ENCODE measurements around the gene SNRPB2.

Gene SNRPB2

GRCh38 chr20:16693278-16693677, 36.5 kb upstream of the SNRPB2 start:
- TF ChIP-seq, protein P1, sequence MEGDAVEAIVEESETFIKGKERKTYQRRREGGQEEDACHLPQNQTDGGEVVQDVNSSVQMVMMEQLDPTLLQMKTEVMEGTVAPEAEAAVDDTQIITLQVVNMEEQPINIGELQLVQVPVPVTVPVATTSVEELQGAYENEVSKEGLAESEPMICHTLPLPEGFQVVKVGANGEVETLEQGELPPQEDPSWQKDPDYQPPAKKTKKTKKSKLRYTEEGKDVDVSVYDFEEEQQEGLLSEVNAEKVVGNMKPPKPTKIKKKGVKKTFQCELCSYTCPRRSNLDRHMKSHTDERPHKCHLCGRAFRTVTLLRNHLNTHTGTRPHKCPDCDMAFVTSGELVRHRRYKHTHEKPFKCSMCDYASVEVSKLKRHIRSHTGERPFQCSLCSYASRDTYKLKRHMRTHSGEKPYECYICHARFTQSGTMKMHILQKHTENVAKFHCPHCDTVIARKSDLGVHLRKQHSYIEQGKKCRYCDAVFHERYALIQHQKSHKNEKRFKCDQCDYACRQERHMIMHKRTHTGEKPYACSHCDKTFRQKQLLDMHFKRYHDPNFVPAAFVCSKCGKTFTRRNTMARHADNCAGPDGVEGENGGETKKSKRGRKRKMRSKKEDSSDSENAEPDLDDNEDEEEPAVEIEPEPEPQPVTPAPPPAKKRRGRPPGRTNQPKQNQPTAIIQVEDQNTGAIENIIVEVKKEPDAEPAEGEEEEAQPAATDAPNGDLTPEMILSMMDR (IDR thresholded peaks at IDR 0.05): no peak
- Mint-ChIP-seq H3K4me1 (peaks cover 12% of the 10 kb centered on the region), H3K27me3 (ENCODE audit: low read depth, poor library complexity) (peaks cover 19% of the 10 kb centered on the region), H3K4me3 (no peak overlapping the region), H3K36me3 (ENCODE audit: low read depth) (no peaks in the 10 kb centered on the region), H3K9me3 (no peaks in the 10 kb centered on the region), H3K27ac (no peak overlapping the region)
- no peak for DNase-seq

DNA sequence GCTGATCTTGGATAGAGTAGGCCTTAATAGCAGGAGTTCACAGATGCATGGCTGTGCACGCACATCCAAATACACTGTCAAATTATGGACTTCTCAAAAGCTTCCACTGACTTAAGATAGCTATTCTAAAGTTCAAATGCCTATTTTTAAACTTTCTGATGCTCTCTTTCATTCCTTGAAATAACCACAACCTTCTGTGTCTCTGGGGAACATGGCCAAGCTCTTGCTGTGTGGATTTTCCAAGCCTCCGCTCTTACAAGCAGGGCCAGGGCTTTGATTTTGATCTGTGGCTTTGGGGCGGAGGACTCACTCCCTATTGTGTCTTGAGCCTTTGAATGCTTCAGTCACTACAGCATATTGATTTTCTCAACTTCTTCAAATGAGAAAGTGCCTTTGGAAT, 35.7 kb upstream of the SNRPB2 start:
- DNase-seq: no peak
- Mint-ChIP-seq H3K27ac (no peak overlapping the region), H3K9me3 (no peaks in the 10 kb centered on the region), H3K4me3 (no peak overlapping the region), H3K36me3 (ENCODE audit: low read depth) (no peaks in the 10 kb centered on the region), H3K4me1 (peaks cover 15% of the 10 kb centered on the region), H3K27me3 (ENCODE audit: low read depth, poor library complexity) (peaks cover 19% of the 10 kb centered on the region)
- TF ChIP-seq, protein P1 (IDR thresholded peaks at IDR 0.05): no peak

DNA sequence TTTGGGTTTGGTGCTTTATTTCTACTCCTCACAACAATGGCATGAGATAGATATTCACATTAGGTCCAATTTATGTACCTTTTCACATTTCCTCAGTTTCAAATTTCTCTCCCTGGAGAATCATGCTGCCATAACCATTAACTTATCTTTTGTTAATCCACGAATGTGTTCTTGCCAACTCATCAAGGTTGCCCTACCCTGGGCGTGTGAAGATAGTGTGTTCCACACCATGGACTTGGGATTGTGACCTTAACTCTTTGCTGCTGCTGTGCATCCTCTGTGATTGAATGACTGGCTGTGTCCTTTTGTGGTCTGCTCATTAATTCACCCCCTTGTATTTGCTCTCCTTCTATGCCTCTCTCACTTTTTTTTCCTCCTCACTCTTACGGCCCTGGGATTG, 34.2 kb upstream of the SNRPB2 start:
- Mint-ChIP-seq H3K27me3 (ENCODE audit: low read depth, poor library complexity) (peaks cover 19% of the 10 kb centered on the region), H3K9me3 (no peaks in the 10 kb centered on the region), H3K4me1 (peaks cover 10% of the 10 kb centered on the region), H3K4me3 (no peak overlapping the region), H3K27ac (no peak overlapping the region), H3K36me3 (ENCODE audit: low read depth) (no peaks in the 10 kb centered on the region)
- TF ChIP-seq, protein P1 (IDR thresholded peaks at IDR 0.05): no peak
- DNase-seq: no peak

- Mint-ChIP-seq H3K27me3 (ENCODE audit: low read depth, poor library complexity) (peaks cover 5% of the 10 kb centered on the region), H3K36me3 (ENCODE audit: low read depth) (no peaks in the 10 kb centered on the region), H3K27ac (peak overlapping the region; percentile 77), H3K4me3 (no peak overlapping the region), H3K4me1 (peaks cover 10% of the 10 kb centered on the region), H3K9me3 (no peaks in the 10 kb centered on the region)
- DNase-seq: no peak
- TF ChIP-seq, protein P1 (IDR thresholded peaks at IDR 0.05): no peak
These were observed 30.5 kb upstream of the SNRPB2 start for GRCh38 chr20:16699293-16699692.

DNA sequence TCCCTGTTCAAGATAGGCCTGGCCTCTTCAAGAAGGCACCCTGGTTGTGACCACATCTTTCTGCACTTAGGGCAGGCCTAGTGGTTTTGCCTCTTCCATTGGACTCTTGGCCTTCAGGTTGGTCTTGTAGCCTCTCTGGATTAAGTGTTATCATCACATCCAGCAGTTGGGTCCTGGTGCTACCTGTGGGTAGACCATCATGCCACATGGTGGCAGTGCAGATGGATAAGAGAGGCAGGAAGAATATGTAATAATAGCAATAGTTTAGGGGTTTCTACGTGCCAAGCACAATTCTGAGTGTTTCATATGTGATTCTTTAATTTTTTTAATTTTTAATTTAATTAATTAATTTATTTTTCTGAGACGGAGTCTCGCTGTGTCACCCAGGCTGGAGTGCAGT, 28.5 kb upstream of the SNRPB2 start:
- Mint-ChIP-seq H3K27me3 (ENCODE audit: low read depth, poor library complexity) (no peaks in the 10 kb centered on the region), H3K27ac (no peak overlapping the region), H3K4me1 (peaks cover 10% of the 10 kb centered on the region), H3K9me3 (peaks cover 17% of the 10 kb centered on the region), H3K4me3 (no peak overlapping the region), H3K36me3 (ENCODE audit: low read depth) (peaks cover 5% of the 10 kb centered on the region)
- no peak for DNase-seq
- TF ChIP-seq, protein P1 (IDR thresholded peaks at IDR 0.05): peak; percentile 24

DNA sequence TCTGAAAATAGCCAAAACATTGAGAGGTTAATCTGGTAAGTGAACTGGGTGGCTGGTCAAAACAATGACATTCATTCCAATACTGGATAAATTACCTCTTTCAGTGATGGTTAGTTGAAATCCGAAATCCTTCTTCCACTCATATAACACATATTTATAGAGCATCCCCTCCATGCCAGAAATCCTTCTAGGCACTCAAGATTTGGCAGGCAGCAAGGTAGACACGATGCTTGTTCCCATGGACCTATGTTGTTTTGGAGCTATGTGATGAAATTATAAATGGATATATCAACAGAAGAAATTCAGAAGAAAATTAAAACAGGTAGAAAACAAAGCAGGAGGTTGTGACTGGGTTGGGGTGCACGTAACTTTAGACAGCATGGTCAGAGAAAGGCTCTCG, 26.3 kb upstream of the SNRPB2 start:
- H3K4me1 Mint-ChIP-seq: peaks cover 10% of the 10 kb centered on the region
- peaks cover 12% of the 10 kb centered on the region for H3K36me3 Mint-ChIP-seq (ENCODE audit: low read depth)
- no peak overlapping the region for H3K27ac Mint-ChIP-seq
- DNase-seq: no peak
- H3K4me3 Mint-ChIP-seq: no peak overlapping the region
- TF ChIP-seq, protein P1 (IDR thresholded peaks at IDR 0.05): no peak
- H3K9me3 Mint-ChIP-seq: peaks cover 37% of the 10 kb centered on the region
- peaks cover 3% of the 10 kb centered on the region for H3K27me3 Mint-ChIP-seq (ENCODE audit: low read depth, poor library complexity)

Measured in nephron progenitor cell (in vitro differentiated cells).